Hepatic stellate cell (primary cell): ENCODE data around the gene VWA3A.
A peak's percentile ranks its signal among the peaks of the same experiment; 100 is the strongest.
"Not testable (repeated sequence)": the region's sequence is repeated elsewhere in the genome, so short reads cannot be mapped to it uniquely, and the experiment has no call there.

ENCODE experiments used
- DNase-seq: peaks from one replicate; pipeline ENCODE4 v3.0.0; 2011; ENCODE audit warnings: low spot score

The VWA3A gene

DNA sequence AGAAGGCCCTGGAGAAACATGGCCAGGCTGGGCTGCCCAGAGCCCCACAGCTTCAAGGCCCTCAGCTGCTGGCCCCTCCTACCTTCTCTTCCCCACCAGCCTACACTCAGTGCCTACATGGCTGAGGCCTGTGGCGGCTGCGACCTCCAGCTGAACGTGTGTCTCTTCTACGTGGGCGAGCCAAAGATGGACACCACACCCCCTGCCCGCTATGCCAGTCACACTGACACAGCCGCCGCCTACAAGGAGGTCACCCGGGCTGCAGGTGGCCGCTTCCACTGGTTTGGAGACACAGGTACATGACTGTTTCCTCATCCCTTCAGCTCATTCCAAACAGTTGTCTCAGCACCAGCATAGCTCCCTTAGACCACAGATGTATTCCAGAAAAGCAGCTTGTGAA is 40.5 kb downstream of the VWA3A start:
- DNase-seq: no peak

DNA sequence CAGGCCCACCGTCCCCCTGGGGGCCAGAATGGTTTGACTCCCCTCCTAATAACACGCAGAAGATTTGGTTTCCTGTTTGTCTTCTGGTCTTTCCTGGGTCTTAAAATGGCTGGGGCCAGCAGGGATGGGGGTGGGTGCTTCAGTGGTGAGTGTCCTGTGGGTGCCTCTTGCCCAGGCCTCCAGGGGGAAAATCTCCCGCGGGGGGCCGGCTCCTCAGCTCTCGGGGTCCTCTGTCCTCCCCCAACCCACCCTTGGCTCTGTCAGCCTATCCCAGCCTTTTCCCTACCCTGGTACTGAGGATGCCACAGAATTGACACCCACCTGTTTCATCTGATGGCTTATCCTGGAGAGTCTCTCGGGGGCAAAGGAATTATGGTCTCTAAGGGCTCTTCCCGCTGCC is 46.1 kb downstream of the VWA3A start:
- no peak for DNase-seq

DNA sequence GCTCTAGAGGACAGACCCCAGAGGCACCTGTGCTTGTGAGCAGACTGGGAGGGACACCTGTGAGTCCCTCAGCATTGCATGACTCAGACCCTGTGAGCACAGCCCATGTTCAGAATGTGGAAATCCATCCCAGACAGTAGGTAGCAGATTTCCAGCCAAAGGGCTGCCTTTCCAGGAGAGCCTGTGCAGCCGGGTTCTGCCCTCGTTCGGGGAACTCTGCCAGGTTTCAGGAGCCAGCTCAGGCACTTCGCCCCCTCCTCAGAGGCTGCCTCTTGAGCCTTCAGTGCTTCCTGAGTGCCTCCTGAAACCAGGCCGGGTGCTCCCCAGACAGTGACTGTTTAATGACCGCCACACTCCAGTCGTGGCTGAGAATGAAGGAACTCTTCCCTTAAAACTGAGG is 46.7 kb downstream of the VWA3A start:
- no peak for DNase-seq

GRCh38 chr16:22139732-22140131 is 47.4 kb downstream of the VWA3A start:
- no peak for DNase-seq

DNA sequence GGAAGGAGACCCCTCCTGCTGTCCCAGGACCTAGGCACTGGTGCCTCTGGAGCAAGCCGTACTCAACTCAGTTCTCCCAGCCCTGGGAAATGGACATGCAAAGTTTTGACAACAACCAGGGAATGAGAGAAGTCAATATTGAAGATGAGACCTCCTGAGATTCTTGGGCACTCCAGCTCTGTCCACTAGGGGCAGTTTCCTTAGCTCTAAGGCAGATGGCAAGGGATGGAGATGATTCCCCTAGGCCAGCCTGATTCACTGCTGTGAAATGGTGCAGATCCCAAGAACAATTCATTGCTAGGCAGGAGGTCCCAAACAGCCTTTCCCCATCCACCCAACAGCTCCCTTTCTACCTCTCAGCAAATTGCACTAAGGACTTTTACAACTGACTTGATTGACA is 49.4 kb downstream of the VWA3A start:
- peak; percentile 52 for DNase-seq

- no peak for DNase-seq
These were observed 52.2 kb downstream of the VWA3A start for GRCh38 chr16:22144520-22144919.

DNA sequence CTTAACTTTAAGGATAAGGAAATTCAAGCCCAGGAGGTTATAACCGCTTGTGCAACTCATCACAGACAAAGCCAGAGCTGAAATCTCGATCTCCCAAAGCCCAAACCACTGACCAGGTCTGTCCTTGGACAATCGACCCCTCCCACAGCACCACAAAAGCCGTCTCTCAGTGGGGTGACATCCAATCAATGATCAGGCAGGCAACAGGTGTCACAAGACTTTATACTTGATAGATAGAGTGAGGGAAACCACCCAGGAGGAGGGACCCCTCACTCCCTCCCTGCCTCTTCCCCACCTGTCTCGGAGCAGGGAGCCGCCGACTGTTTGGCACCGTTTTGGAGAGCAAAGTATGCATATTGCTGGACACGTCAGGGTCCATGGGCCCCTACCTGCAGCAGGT is 55.5 kb downstream of the VWA3A start:
- DNase-seq: no peak

DNA sequence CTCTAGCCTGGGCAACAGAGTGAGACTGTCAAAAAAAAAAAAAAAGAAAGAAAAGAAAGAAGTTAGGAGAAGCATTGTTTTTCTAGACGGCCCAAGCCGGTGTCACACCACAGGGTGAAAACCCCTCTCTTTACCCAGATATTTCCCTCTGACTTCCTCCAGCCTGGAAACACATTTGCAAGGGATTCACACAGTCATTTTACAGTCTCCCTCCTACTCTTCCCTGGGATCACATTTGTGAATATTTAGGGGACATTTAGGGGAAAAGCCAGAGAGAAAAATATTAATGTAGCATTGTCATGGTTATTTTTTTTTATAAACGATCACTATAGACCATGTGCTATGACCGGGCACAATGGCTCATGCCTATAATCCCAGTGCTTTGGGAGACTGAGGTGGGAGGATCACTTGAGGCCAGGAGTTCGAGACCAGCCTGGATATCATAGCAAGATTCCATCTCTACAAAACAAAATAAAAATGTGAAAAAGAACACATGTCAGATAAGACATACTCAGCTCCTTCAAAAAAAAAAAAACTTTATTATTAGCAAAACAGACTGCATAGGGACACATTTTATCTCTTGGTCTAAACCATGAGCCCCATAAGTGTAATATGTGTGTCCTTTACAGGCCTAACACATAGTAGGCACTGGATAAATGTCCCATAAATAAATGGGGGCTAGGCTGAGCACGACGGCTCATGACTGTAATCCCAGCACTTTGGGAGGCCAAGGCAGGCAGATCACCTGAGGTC is 59.1 kb downstream of the VWA3A start:
- no peak for DNase-seq

DNA sequence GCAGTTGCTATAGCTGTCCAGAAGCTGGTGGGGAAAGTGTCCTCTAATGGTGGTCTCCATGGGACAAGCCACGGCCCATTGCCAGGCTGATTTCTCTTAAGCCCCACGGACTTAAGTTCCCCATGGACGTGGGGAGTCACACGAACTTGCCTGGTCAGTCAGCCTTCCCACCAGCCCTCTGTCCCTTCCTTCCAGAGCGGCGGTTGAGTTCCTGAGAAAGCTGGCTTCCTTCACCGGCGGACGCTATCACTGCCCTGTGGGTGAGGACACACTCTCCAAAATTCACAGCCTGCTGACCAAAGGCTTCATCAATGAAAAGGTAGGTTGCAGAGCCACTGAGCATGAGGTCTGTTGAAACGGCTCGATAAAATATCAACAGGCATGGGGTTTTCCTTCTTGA is 60.0 kb downstream of the VWA3A start:
- no peak for DNase-seq

GRCh38 chr16:22153078-22153477 is 60.7 kb downstream of the VWA3A start:
- DNase-seq: not testable (repeated sequence)

DNA sequence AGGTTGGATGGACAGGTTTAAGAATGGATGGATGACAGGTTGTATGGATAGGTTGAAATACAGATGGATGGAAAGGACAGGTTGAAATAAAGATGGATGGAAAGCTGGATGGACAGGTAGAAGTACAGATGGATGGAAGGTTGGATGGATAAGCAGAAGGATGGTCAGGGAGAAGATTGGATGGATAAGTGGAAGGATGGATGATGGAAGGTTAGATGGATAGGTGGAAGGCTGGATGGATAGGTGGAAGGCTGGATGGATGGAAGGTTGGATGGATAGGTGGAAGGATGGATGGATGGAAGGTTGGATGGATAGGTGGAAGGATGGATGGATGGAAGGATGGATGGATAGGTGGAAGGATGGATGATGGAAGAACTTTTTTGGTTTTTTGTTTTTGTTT is 69.1 kb downstream of the VWA3A start:
- DNase-seq: no peak

DNA sequence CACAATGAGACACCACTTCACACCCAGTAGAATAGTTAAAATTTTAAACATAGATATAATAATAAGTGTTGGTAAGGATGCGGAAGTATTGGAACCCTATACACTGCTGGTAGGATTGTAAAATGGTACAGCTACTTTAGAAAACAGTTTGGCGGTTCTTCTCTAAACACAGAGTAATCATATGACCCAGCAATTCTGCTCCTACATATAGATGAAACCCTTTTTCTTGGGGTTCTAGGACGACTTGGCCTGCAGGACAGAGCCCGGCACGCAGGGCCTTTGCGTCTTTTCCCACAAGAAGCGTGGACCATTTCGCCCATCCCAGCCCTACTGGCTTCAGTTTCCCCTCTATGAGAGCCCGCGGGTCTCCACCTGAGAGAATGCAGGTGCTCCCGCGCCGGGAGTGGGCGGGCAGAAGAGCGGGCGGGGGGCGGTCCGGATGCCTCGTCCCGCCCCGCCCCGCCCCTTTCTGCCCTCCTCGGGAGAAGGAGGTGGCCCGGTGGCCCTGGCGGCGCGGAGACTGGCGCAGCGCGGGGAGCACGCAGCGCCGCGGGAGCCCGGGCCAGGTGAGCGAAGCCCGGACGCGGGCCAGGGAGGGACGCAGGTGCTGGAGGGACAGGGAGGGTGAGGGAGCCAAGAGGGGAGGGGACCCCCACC is 69.8 kb downstream of the VWA3A start, which contains the start of gene SDR42E2:
Gene SDR42E2 (plus strand): TSS at position 508 of the 657 bp plus-strand sequence. CDS start 3,077 bp downstream, outside the sequence.
- no peak for DNase-seq

DNA sequence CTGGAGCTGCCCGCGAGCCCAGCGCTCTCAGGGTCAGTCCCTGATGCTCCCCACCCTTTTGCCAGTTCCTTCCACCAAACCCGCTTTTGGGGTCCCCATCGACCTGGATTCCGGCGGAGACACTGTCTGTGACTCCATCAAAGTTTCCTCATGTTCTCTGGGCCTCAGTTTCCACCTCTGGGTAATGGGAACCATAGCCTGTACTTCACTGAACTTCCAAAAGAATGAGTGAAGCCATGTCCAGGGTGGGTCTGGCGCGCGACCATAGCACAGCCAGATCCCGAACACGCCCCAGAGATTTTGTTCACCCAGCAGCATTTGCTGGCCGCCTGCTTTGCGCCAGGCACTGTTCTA is 70.3 kb downstream of the VWA3A start:
- DNase-seq: no peak

GRCh38 chr16:22163806-22164205 is 71.5 kb downstream of the VWA3A start:
- no peak for DNase-seq

DNA sequence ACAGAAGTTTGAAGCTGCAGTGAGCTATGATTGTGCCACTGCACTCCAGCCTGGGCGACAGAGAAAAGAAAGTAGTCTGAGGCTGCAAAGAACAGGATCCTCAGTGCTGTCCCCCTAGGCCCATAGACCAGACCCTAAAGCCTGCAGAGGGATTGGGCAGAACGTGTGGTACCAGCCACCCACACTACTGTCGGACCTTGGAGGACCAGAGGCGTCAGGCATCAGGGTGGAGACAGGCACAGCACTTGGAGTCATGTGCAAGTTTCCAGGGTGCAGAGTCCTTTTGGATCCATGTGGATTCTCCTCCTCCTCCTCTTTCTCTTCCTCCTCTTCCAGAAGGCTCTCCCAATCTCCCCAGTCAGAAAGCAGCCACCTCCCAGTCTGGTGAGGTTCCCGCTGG is 72.1 kb downstream of the VWA3A start:
- no peak for DNase-seq

DNA sequence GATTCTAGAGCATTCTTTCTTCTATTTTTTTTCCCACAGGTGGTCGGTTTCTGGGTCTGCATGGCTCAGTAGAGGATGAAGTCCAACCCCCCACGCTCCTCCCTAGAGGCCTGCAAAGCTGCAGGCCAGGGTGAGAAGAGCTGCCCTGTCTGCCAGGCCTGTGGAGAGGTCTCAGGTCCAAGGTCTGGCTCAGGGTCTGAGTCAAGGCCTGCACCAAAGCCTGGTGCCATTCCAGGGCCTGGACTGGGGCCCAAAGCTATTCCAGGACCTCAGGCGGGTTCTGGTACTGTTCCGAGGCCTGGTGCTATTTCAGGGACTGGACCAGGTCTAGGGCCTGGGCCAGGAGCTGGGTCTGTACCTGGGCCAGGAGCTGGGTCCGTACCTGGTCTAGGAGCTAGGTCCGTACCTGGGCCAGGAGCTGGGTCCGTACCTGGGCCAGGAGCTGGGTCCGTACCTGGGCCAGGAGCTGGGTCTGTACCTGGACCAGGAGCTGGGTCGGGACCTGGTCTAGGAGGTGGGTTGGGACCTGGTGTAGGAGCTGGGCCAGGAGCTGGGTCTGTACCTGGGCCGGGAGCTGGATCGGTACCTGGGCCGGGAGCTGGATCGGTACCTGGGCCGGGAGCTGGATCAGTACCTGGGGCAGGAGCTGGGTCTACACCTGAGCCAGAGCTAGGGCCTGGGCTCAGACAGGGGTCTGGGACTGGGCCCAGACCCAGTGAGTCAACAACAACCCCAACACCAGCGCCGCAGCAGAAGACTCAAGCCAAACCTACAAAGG is 73.4 kb downstream of the VWA3A start:
- no peak for DNase-seq

- no peak for DNase-seq
These were observed 79.6 kb downstream of the VWA3A start for GRCh38 chr16:22171953-22172352.

- not testable (repeated sequence) for DNase-seq
These were observed 80.3 kb downstream of the VWA3A start for GRCh38 chr16:22172642-22173041.

- DNase-seq: no peak
These were observed 82.3 kb downstream of the VWA3A start for GRCh38 chr16:22174642-22175041.

DNA sequence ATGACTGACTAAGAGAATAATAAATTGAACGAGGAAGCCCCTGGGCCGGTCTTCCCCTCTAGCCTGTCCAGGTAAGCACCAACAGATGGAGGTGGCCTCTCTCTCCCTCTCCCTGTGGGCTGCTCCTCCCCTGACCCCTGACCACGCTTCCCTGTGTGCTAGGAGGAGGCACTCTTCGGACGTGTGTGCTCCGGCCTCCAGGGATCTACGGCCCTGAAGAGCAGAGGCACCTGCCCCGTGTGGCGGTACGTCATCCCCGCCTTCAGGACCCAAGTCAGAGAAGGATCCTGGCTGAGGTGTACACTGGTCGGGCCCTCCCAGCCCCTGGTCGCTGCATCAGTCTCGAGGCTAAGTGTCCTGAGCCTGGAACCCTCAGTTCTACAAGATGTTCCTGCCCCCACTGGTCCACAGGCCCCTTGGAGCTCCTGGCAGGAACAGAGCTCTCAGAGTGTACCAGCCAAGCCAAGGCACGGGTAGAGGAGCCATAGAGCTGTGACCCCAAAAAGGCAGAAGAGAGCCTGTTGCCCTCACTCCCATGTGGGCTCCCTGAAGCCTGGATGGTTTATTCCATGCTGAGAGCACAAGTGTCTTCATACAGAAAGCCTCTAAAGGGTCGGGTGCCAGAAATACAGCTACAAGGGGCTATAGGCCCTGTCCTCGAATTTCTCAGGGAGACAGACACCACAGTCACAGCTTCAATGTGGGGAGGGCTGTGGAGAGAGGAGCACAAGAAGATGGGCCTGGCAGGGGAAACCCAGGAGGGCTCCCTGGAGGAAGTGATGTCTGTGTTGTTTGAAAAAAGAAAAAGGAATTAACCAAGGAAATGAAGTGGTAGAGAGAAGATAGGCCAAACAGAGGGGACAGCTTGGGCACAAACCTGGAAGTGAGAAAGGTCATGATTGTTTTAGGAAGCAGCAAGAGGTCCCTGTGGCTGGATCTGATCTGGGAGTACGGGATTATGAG is 85.9 kb downstream of the VWA3A start:
- DNase-seq: no peak

DNA sequence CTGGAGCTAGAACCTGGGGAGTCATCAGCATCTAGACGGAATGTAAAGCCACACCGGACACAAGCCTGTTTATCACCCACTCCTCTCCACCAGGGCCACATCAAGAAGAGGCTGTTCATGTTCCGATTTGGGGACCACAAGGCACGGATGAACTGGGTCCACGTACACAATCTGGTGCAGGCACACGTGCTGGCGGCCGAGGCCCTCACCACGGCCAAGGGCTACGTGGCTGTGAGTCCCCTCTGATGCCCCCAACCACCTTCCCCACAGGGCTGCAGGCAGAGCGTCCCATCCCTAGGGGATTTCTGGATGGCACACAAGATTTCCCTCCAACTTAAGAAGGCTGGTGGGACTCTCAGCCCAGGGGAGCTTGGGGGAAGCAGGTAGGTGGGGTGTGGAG is 89.1 kb downstream of the VWA3A start:
- no peak for DNase-seq

GRCh38 chr16:22181843-22182242 is 89.5 kb downstream of the VWA3A start:
- DNase-seq: no peak
